Measurements from ENCODE around the gene GALNTL6. TPM values are rescaled to one million over a fixed set of nuclear protein-coding genes. Genes with fewer than 3 reads are reported as not detected.

The GALNTL6 gene
- total RNA-seq, 2 donors from 2014 or later, result 0.71 TPM; not detected in 1

DNA sequence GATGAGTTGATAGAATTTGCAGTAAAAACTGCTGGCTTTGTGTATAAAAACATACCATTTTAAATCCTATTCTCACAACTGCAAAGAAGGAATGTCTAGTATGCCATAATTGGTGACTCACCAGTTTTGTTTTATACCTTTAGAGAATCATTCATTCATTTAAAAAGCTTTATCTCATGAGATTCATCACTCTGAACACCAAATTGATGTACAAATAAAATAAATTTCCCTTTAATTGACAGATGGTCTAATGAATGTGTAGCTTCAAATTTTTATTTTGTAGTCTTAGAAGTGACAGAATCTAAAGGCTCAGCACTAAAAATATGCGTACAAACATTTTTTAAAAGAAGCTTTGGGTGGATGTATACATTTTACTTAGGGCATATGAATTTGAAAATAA is 492.5 kb downstream of the GALNTL6 start:
- 91 to 100% methylated on average over 1 of the region's 1 CpG for WGBS, 2 experiments (ENCODE audit: insufficient coverage in 1 of 2, insufficient read length in 1 of 2)
- Mint-ChIP-seq H3K4me1 (no peaks in the 10 kb centered on the region), H3K4me3 (no peak overlapping the region)

GRCh38 chr4:172308078-172308477 is 494.9 kb downstream of the GALNTL6 start:
- Mint-ChIP-seq H3K4me3 (no peak overlapping the region), H3K27ac (no peak overlapping the region), H3K27me3 (ENCODE audit: insufficient read depth) (no peaks in the 10 kb centered on the region), H3K36me3 (ENCODE audit: low read depth) (no peaks in the 10 kb centered on the region), H3K4me1 (no peaks in the 10 kb centered on the region), H3K9me3 (no peaks in the 10 kb centered on the region)
- DNase-seq, result no peak
- no peak overlapping the region for H3K4me3 ChIP-seq (ENCODE audit: low read length)
- no peaks in the 10 kb centered on the region for H3K27me3 ChIP-seq (ENCODE audit: control insufficient read depth, insufficient read depth, low read length, poor library complexity, severe bottlenecking)
- H3K9ac ChIP-seq (ENCODE audit: extremely low read depth, low read length, poor library complexity, severe bottlenecking), result no peak overlapping the region
- no peak for TF ChIP-seq CTCF (conservative IDR thresholded peaks at IDR 0.05)
- no peaks in the 10 kb centered on the region for H3K4me1 ChIP-seq (ENCODE audit: control insufficient read depth, insufficient read depth, low read length)
- H3K27ac ChIP-seq (ENCODE audit: low read depth, low read length), result no peak overlapping the region
- no peaks in the 10 kb centered on the region for H3K9me3 ChIP-seq (ENCODE audit: control insufficient read depth, low read length)
- no peaks in the 10 kb centered on the region for H3K36me3 ChIP-seq (ENCODE audit: control insufficient read depth, insufficient read depth, low read length)
- 92 to 100% methylated on average over 1 to 2 of the region's 2 CpGs for WGBS, 2 experiments (ENCODE audit: insufficient coverage in 1 of 2, insufficient read length in 1 of 2)

More for the DNA sequence above, 492.5 kb downstream of the GALNTL6 start:
- H3K9ac ChIP-seq (ENCODE audit: extremely low read depth, low read length, poor library complexity, severe bottlenecking), result no peak overlapping the region
- no peaks in the 10 kb centered on the region for H3K27me3 ChIP-seq (ENCODE audit: control insufficient read depth, insufficient read depth, low read length, poor library complexity, severe bottlenecking)
- no peaks in the 10 kb centered on the region for H3K36me3 ChIP-seq (ENCODE audit: control insufficient read depth, insufficient read depth, low read length)
- H3K4me3 ChIP-seq (ENCODE audit: low read length), result no peak overlapping the region
- H3K27ac ChIP-seq (ENCODE audit: low read depth, low read length), result no peak overlapping the region
- no peak for TF ChIP-seq CTCF (conservative IDR thresholded peaks at IDR 0.05)
- no peak overlapping the region for H3K27ac Mint-ChIP-seq
- no peaks in the 10 kb centered on the region for H3K9me3 ChIP-seq (ENCODE audit: control insufficient read depth, low read length)
- no peaks in the 10 kb centered on the region for H3K27me3 Mint-ChIP-seq (ENCODE audit: insufficient read depth)
- no peaks in the 10 kb centered on the region for H3K4me1 ChIP-seq (ENCODE audit: control insufficient read depth, insufficient read depth, low read length)
- H3K9me3 Mint-ChIP-seq, result peaks cover 4% of the 10 kb centered on the region
- no peaks in the 10 kb centered on the region for H3K36me3 Mint-ChIP-seq (ENCODE audit: low read depth)
- no peak for DNase-seq

DNA sequence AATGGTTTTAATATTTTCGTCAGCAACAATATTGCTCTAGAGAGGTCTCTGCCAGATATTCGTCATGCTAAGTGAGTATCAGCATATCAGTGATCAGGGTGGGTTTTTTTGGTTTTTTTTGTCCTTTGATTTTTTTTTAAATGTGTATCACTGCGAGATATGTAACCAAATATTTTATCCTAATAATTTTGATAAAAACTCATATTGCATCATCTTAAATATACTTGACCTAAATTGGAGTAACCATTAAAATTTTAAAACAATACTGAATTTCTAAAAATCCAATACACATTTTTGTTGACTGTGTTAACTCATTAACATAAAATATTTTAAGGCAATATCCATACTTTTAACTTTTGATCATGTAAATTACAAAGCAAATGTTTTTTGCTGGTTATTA is 498.5 kb downstream of the GALNTL6 start:
- no peak overlapping the region for H3K27ac ChIP-seq (ENCODE audit: low read depth, low read length)
- Mint-ChIP-seq H3K36me3 (ENCODE audit: low read depth) (no peaks in the 10 kb centered on the region), H3K27me3 (ENCODE audit: insufficient read depth) (no peaks in the 10 kb centered on the region), H3K4me1 (no peaks in the 10 kb centered on the region), H3K9me3 (no peaks in the 10 kb centered on the region), H3K4me3 (no peak overlapping the region), H3K27ac (no peak overlapping the region)
- no peaks in the 10 kb centered on the region for H3K27me3 ChIP-seq (ENCODE audit: control insufficient read depth, insufficient read depth, low read length, poor library complexity, severe bottlenecking)
- WGBS, 2 experiments (ENCODE audit: insufficient coverage in 1 of 2, insufficient read length in 1 of 2), result 80 to 94% methylated on average over 1 to 2 of the region's 3 CpGs
- no peaks in the 10 kb centered on the region for H3K4me1 ChIP-seq (ENCODE audit: control insufficient read depth, insufficient read depth, low read length)
- TF ChIP-seq CTCF (conservative IDR thresholded peaks at IDR 0.05), result no peak
- H3K36me3 ChIP-seq (ENCODE audit: control insufficient read depth, insufficient read depth, low read length), result no peaks in the 10 kb centered on the region
- no peak for DNase-seq
- H3K9ac ChIP-seq (ENCODE audit: extremely low read depth, low read length, poor library complexity, severe bottlenecking), result no peak overlapping the region
- no peak overlapping the region for H3K4me3 ChIP-seq (ENCODE audit: low read length)
- no peaks in the 10 kb centered on the region for H3K9me3 ChIP-seq (ENCODE audit: control insufficient read depth, low read length)

Measured in endodermal cell (in vitro differentiated cells).